KMS-11 (cell line): ENCODE data around the gene HYKK.

Experiments used
- H2AFZ ChIP-seq: fragments of 200-600 bp; sonication (generic); 2 replicates; pipeline ENCODE4 v1.6.1; 2016; ENCODE audit warnings: antibody characterized with exemption, mixed run types, low read depth
- H3K27ac ChIP-seq: fragments of 200-600 bp; sonication (generic); 2 replicates; pipeline ENCODE4 v1.6.1; 2016; ENCODE audit warnings: mild to moderate bottlenecking, mixed run types
- H3K27me3 ChIP-seq: fragments of 200-600 bp; sonication (generic); 2 replicates; pipeline ENCODE4 v1.6.1; 2017; ENCODE audit warnings: mild to moderate bottlenecking, low read depth, mixed run types, moderate library complexity; ENCODE audit not compliant: insufficient read depth
- H3K36me3 ChIP-seq: fragments of 200-600 bp; sonication (generic); 2 replicates; pipeline ENCODE4 v1.6.1; 2017; ENCODE audit warnings: mild to moderate bottlenecking, mixed run types; ENCODE audit not compliant: insufficient read depth
- H3K4me1 ChIP-seq: fragments of 200-600 bp; sonication (generic); 2 replicates; pipeline ENCODE4 v1.6.1; 2016; ENCODE audit warnings: mild to moderate bottlenecking, low read depth, mixed run types; ENCODE audit not compliant: poor library complexity, severe bottlenecking
- H3K4me2 ChIP-seq: fragments of 200-600 bp; sonication (generic); 2 replicates; pipeline ENCODE4 v1.7.0; 2016; ENCODE audit warnings: mild to moderate bottlenecking, mixed run types
- H3K4me3 ChIP-seq: fragments of 200-600 bp; sonication (generic); IDR thresholded peaks from 2 replicates; pipeline ENCODE4 v1.6.1; 2017; ENCODE audit warnings: low read depth, low read length, mixed read lengths; ENCODE audit not compliant: insufficient read depth
- H3K79me2 ChIP-seq: fragments of 200-600 bp; sonication (generic); 2 replicates; pipeline ENCODE4 v1.6.1; 2016; ENCODE audit warnings: low read depth, mixed run types; ENCODE audit not compliant: insufficient read depth
- H3K9ac ChIP-seq: fragments of 200-600 bp; sonication (generic); 2 replicates; pipeline ENCODE4 v1.6.1; 2016; ENCODE audit warnings: mild to moderate bottlenecking, mixed run types
- H4K20me1 ChIP-seq: fragments of 200-600 bp; sonication (generic); 2 replicates; pipeline ENCODE4 v1.6.1; 2016; ENCODE audit warnings: mild to moderate bottlenecking, mixed run types; ENCODE audit not compliant: insufficient read depth
- TF ChIP-seq, protein P1 (sequence below): fragments of 200-600 bp; sonication (generic); conservative IDR thresholded peaks from 2 replicates; pipeline ENCODE4 v1.6.1; 2017; ENCODE audit warnings: low read depth, mild to moderate bottlenecking, antibody characterized with exemption, low read length, moderate library complexity, mixed read lengths

The HYKK gene

DNA sequence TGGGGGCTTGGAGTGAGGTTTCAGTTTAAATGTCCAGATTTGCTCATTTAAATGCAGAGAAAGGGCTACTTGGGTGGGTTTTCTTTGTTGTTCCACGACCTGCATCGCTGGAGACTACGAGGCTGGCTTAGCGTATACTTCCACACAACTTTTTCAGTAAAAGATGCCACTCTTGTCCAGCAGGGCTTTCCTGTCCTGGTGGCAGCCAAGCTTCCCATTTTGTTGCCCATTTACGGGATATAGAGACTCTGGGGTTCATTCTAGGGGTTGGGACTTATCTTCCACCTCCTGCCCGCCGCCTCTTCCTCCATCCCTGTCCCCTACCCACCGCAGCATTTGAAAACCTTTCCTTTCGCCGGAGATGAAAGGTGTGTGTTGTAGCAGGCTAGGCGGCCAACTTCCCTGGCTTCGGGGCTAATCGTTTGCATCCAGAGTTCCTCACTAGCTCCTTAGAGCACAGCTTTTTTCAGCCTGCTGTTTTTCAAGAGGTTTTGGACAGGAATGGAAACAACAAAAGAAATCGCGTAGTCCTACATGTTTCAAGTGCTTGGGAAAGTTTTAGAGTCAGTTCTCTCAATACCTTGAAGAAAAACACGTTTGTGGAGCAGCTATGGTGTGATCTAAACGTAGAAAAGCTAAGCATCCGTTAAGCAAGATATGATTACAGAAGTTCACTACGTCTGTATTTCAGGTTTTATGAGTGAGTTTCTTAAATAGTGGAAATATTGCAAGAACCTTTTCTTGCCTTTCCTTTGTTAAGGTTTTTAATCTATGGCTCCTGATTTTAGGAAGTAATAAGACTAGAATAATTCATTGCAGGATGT, 58.8 kb downstream of the HYKK start:
- Histone ChIP-seq H3K36me3 (no peaks in the 10 kb centered on the region), H3K4me3 (no peak overlapping the region), H3K9ac (peak overlapping the region; percentile 55), H3K4me2 (peak overlapping the region; percentile 46), H3K4me1 (peaks cover 50% of the 10 kb centered on the region), H2AFZ (peak overlapping the region; percentile 88), H4K20me1 (peaks cover 7% of the 10 kb centered on the region), H3K27ac (peak overlapping the region; percentile 53), H3K79me2 (peaks cover 55% of the 10 kb centered on the region), H3K27me3 (no peaks in the 10 kb centered on the region)
- TF ChIP-seq, protein P1, sequence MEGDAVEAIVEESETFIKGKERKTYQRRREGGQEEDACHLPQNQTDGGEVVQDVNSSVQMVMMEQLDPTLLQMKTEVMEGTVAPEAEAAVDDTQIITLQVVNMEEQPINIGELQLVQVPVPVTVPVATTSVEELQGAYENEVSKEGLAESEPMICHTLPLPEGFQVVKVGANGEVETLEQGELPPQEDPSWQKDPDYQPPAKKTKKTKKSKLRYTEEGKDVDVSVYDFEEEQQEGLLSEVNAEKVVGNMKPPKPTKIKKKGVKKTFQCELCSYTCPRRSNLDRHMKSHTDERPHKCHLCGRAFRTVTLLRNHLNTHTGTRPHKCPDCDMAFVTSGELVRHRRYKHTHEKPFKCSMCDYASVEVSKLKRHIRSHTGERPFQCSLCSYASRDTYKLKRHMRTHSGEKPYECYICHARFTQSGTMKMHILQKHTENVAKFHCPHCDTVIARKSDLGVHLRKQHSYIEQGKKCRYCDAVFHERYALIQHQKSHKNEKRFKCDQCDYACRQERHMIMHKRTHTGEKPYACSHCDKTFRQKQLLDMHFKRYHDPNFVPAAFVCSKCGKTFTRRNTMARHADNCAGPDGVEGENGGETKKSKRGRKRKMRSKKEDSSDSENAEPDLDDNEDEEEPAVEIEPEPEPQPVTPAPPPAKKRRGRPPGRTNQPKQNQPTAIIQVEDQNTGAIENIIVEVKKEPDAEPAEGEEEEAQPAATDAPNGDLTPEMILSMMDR: no peak

DNA sequence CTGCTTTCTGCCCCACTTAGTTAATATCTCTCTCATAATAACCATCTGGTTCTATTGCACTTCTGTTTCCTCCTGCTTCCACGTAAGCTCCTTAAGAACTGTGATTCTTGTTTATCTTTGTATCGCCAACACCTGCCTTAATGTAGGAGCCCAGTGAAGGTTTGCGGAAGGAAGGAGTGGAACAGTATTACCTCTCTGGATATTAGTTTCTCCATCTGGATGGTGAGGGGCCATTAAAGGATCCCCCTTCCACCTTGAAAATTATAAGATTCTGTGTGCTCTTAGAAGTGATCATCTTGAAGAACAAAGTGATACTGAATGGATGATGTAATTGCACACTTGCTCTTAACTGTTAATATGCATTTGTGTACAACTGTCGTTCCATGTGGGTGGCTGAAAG, 60.2 kb downstream of the HYKK start:
- Histone ChIP-seq H4K20me1 (peaks cover 12% of the 10 kb centered on the region), H3K27ac (no peak overlapping the region; the same call in 1 of the 2 replicates), H3K4me2 (peak overlapping the region; percentile 46), H3K9ac (no peak overlapping the region), H3K27me3 (no peaks in the 10 kb centered on the region), H3K4me3 (no peak overlapping the region), H3K79me2 (peaks cover 69% of the 10 kb centered on the region), H2AFZ (no peak overlapping the region), H3K36me3 (no peaks in the 10 kb centered on the region), H3K4me1 (peaks cover 62% of the 10 kb centered on the region)
- TF ChIP-seq, protein P1: no peak

DNA sequence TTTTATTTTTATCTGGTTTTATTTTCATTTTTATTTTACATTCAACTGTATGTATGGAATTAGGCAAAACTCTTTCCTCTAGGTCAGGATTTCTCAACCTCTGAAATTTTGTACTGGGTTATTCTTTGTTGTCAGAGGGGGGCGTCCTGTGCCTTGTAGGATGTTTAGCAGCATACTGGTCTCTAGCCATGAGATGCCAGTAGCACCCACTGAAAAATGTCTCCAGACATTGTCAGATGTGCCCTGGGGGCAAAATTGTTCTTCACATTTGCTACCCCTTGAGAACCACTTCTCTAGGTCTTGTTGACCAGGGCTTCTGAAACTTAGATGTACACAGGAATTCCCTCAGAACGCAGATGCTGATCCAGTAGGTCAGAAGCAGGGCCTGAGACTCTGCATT, 63.3 kb downstream of the HYKK start:
- Histone ChIP-seq H3K9ac (no peak overlapping the region), H3K4me2 (peak overlapping the region; percentile 3; the same call in 1 of the 2 replicates), H4K20me1 (peaks cover 15% of the 10 kb centered on the region), H3K27me3 (no peaks in the 10 kb centered on the region), H2AFZ (no peak overlapping the region), H3K36me3 (no peaks in the 10 kb centered on the region), H3K79me2 (peaks cover 100% of the 10 kb centered on the region), H3K27ac (no peak overlapping the region; the same call in 1 of the 2 replicates), H3K4me3 (no peak overlapping the region), H3K4me1 (peaks cover 58% of the 10 kb centered on the region)
- TF ChIP-seq, protein P1: no peak

DNA sequence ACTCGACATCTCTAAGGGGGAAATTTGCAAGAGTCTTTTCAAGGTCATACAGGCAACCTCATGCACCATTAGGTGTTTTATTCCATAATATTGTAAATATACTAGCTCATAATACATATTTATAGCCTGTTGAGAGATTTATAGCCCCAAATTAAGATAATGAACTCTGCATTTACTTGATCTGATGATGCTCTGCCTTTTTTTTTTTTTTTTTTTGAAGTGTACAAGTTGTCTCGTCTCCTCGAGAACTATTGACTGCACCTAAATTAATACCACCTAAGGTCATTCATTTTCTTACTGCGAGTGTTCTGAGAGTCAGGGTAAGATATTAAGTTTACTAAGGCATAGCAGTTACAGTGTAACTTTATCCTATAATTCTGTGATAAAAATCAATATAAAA, 64.0 kb downstream of the HYKK start:
- Histone ChIP-seq H3K4me3 (no peak overlapping the region), H3K9ac (no peak overlapping the region), H2AFZ (no peak overlapping the region), H3K36me3 (no peaks in the 10 kb centered on the region), H3K4me1 (peaks cover 59% of the 10 kb centered on the region), H4K20me1 (peaks cover 16% of the 10 kb centered on the region), H3K27me3 (no peaks in the 10 kb centered on the region), H3K79me2 (peaks cover 100% of the 10 kb centered on the region), H3K4me2 (peak overlapping the region; percentile 3; the same call in 1 of the 2 replicates), H3K27ac (no peak overlapping the region)
- TF ChIP-seq, protein P1: no peak
